Mucosa of stomach (tissue), 1 donor: ENCODE measurements around the gene MCU.
"Not testable (repeated sequence)": the region's sequence is repeated elsewhere in the genome, so short reads cannot be mapped to it uniquely, and the experiment has no call there.

Source experiments
- H3K27me3 ChIP-seq: one replicate; pipeline ENCODE4 v1.7.0; 2013; ENCODE audit warnings: mild to moderate bottlenecking, low read length; ENCODE audit not compliant: control insufficient read depth, insufficient read depth
- H3K36me3 ChIP-seq: one replicate; pipeline ENCODE4 v1.7.0; 2013; ENCODE audit warnings: low read length; ENCODE audit not compliant: control insufficient read depth, insufficient read depth
- H3K4me1 ChIP-seq: one replicate; pipeline ENCODE4 v1.7.0; 2013; ENCODE audit warnings: mild to moderate bottlenecking, low read length; ENCODE audit not compliant: control insufficient read depth, insufficient read depth
- H3K4me3 ChIP-seq: one replicate; pipeline ENCODE4 v1.7.0; 2013; ENCODE audit warnings: low read length
- H3K9ac ChIP-seq: one replicate; pipeline ENCODE4 v1.7.0; 2013; ENCODE audit warnings: mild to moderate bottlenecking, low read length, moderate library complexity
- H3K9me3 ChIP-seq: one replicate; pipeline ENCODE4 v1.7.0; 2013; ENCODE audit warnings: mild to moderate bottlenecking, low read length, moderate library complexity; ENCODE audit not compliant: control insufficient read depth
- donor health status: Pancreatic carcinoma.

The MCU gene

GRCh38 chr10:72904806-72905205 is 212.9 kb downstream of the MCU start:
- Histone ChIP-seq H3K4me3 (no peak overlapping the region), H3K4me1 (no peaks in the 10 kb centered on the region), H3K9ac (no peak overlapping the region), H3K36me3 (no peaks in the 10 kb centered on the region), H3K9me3 (no peaks in the 10 kb centered on the region), H3K27me3 (no peaks in the 10 kb centered on the region)

- H3K4me3 ChIP-seq: no peak overlapping the region
- no peaks in the 10 kb centered on the region for H3K36me3 ChIP-seq
- no peaks in the 10 kb centered on the region for H3K27me3 ChIP-seq
- H3K9ac ChIP-seq: no peak overlapping the region
- H3K4me1 ChIP-seq: no peaks in the 10 kb centered on the region
- no peaks in the 10 kb centered on the region for H3K9me3 ChIP-seq
These were observed 214.5 kb downstream of the MCU start for GRCh38 chr10:72906446-72906845.

GRCh38 chr10:72910705-72911104 is 218.8 kb downstream of the MCU start:
- Histone ChIP-seq H3K27me3 (no peaks in the 10 kb centered on the region), H3K4me1 (no peaks in the 10 kb centered on the region), H3K9ac (no peak overlapping the region)

GRCh38 chr10:72911758-72912157 is 219.8 kb downstream of the MCU start:
- H3K4me3 ChIP-seq: no peak overlapping the region
- no peak overlapping the region for H3K9ac ChIP-seq
- H3K36me3 ChIP-seq: no peaks in the 10 kb centered on the region
- H3K27me3 ChIP-seq: no peaks in the 10 kb centered on the region
- no peaks in the 10 kb centered on the region for H3K4me1 ChIP-seq
- no peaks in the 10 kb centered on the region for H3K9me3 ChIP-seq

More at GRCh38 chr10:72910705-72911104, 218.8 kb downstream of the MCU start:
- no peak overlapping the region for H3K4me3 ChIP-seq
- H3K36me3 ChIP-seq: no peaks in the 10 kb centered on the region
- H3K9me3 ChIP-seq: no peaks in the 10 kb centered on the region

- H3K4me1 ChIP-seq: no peaks in the 10 kb centered on the region
- H3K27me3 ChIP-seq: no peaks in the 10 kb centered on the region
- no peak overlapping the region for H3K9ac ChIP-seq
- no peaks in the 10 kb centered on the region for H3K9me3 ChIP-seq
- no peaks in the 10 kb centered on the region for H3K36me3 ChIP-seq
- H3K4me3 ChIP-seq: no peak overlapping the region
These were observed 220.8 kb downstream of the MCU start for GRCh38 chr10:72912736-72913135.

- no peaks in the 10 kb centered on the region for H3K36me3 ChIP-seq
- H3K9me3 ChIP-seq: no peaks in the 10 kb centered on the region
- no peaks in the 10 kb centered on the region for H3K4me1 ChIP-seq
- no peaks in the 10 kb centered on the region for H3K27me3 ChIP-seq
- no peak overlapping the region for H3K9ac ChIP-seq
- H3K4me3 ChIP-seq: no peak overlapping the region
These were observed 221.3 kb downstream of the MCU start for GRCh38 chr10:72913287-72913686.

- H3K9ac ChIP-seq, H3K36me3 ChIP-seq, H3K9me3 ChIP-seq, H3K4me3 ChIP-seq, H3K4me1 ChIP-seq, H3K27me3 ChIP-seq: not testable (repeated sequence)
These were observed 225.3 kb downstream of the MCU start for GRCh38 chr10:72917201-72917600.

GRCh38 chr10:72917803-72918332 is 225.9 kb downstream of the MCU start:
- not testable (repeated sequence) for H3K27me3 ChIP-seq, H3K36me3 ChIP-seq, H3K9ac ChIP-seq, H3K4me1 ChIP-seq, H3K4me3 ChIP-seq, H3K9me3 ChIP-seq

- H3K9me3 ChIP-seq: no peaks in the 10 kb centered on the region
- no peaks in the 10 kb centered on the region for H3K36me3 ChIP-seq
- H3K9ac ChIP-seq: no peak overlapping the region
- no peaks in the 10 kb centered on the region for H3K27me3 ChIP-seq
- H3K4me3 ChIP-seq: no peak overlapping the region
- no peaks in the 10 kb centered on the region for H3K4me1 ChIP-seq
These were observed 226.4 kb downstream of the MCU start for GRCh38 chr10:72918352-72918751.

GRCh38 chr10:72921147-72921683 is 229.3 kb downstream of the MCU start:
- H3K9ac ChIP-seq, H3K4me3 ChIP-seq, H3K27me3 ChIP-seq, H3K9me3 ChIP-seq, H3K4me1 ChIP-seq, H3K36me3 ChIP-seq: not testable (repeated sequence)

GRCh38 chr10:72924351-72924750 is 232.4 kb downstream of the MCU start:
- H3K4me1 ChIP-seq: peaks cover 3% of the 10 kb centered on the region
- H3K36me3 ChIP-seq: no peaks in the 10 kb centered on the region
- H3K9ac ChIP-seq: no peak overlapping the region
- no peaks in the 10 kb centered on the region for H3K9me3 ChIP-seq
- no peak overlapping the region for H3K4me3 ChIP-seq
- no peaks in the 10 kb centered on the region for H3K27me3 ChIP-seq

- H3K9ac ChIP-seq: no peak overlapping the region
- no peaks in the 10 kb centered on the region for H3K9me3 ChIP-seq
- H3K4me1 ChIP-seq: peaks cover 3% of the 10 kb centered on the region
- no peaks in the 10 kb centered on the region for H3K36me3 ChIP-seq
- no peak overlapping the region for H3K4me3 ChIP-seq
- H3K27me3 ChIP-seq: no peaks in the 10 kb centered on the region
These were observed 234.1 kb downstream of the MCU start for GRCh38 chr10:72925951-72926465.

- Histone ChIP-seq H3K27me3 (no peaks in the 10 kb centered on the region), H3K4me3 (no peak overlapping the region), H3K9me3 (no peaks in the 10 kb centered on the region), H3K9ac (no peak overlapping the region), H3K36me3 (no peaks in the 10 kb centered on the region), H3K4me1 (peaks cover 3% of the 10 kb centered on the region)
These were observed 235.5 kb downstream of the MCU start for GRCh38 chr10:72927485-72927884.
